Tibial artery (tissue), 4 donors: ENCODE results near the gene PRDM16.

Source experiments
- DNase-seq, 2 donors: peaks; one replicate each; pipeline ENCODE4 v3.0.0-alpha.2; 2019
- H3K27ac ChIP-seq, 2 donors: fragments of 200-600 bp; sonication (generic) in 1 of 2; 1 replicate in 1 of 2; 2 replicates in 1 of 2; pipeline ENCODE4 v1.5.1; 2018 to 2019; ENCODE audit warnings: mild to moderate bottlenecking in 1 of 2
- H3K27me3 ChIP-seq, 2 donors: fragments of 200-600 bp; sonication (generic) in 1 of 2; one replicate each; pipeline versions ENCODE4 v1.5.1 to v1.6.0; 2016 to 2019
- H3K36me3 ChIP-seq, 3 donors: fragments of 200-600 bp; sonication (generic) in 2 of 3; one replicate each; pipeline ENCODE4 v1.5.1; 2016 to 2019; ENCODE audit warnings: mild to moderate bottlenecking in 2 of 3
- H3K4me1 ChIP-seq, 4 donors: fragments of 200-600 bp; sonication (generic) in 2 of 4; 1 replicate in 3 of 4; 2 replicates in 1 of 4; pipeline ENCODE4 v1.5.1; 2016 to 2019
- H3K4me3 ChIP-seq, 2 donors: fragments of 200-600 bp; sonication (generic) in 1 of 2; 1 replicate in 1 of 2; 2 replicates in 1 of 2; pipeline ENCODE4 v1.5.1; 2018 to 2019; ENCODE audit warnings: mild to moderate bottlenecking in 2 of 2
- H3K9me3 ChIP-seq, 3 donors: fragments of 200-600 bp; sonication (generic) in 1 of 3; one replicate each; pipeline ENCODE4 v1.5.1; 2016 to 2019
- CTCF ChIP-seq, 2 experiments: fragments of 200-600 bp in 1 of 2; fragments of 450-650 bp in 1 of 2; IDR thresholded peaks; one replicate each; pipeline ENCODE4 v1.5.1; 2017 to 2019; ENCODE audit warnings: antibody characterized with exemption in 2 of 2, mild to moderate bottlenecking in 1 of 2, moderate library complexity in 1 of 2
- intact Hi-C: fragments of 100-400 bp; cut with DNase I; formaldehyde crosslinking; loops from one replicate; pipeline ENCODE4 v1.15.0; 2023; ENCODE audit warnings: low total_unique reads

Gene PRDM16

GRCh38 chr1:3193811-3194210, 124.8 kb downstream of the PRDM16 start:
- Histone ChIP-seq H3K36me3 (no peaks in the 10 kb centered on the region), H3K4me1 (peaks cover 0 to 97% (median 86%) of the 10 kb centered on the region in 4 donors), H3K4me3 (no peak overlapping the region), H3K9me3 (no peaks in the 10 kb centered on the region), H3K27me3 (no peaks in the 10 kb centered on the region), H3K27ac (peak overlapping the region; percentile 91 to 98)
- DNase-seq: peak; percentile 54 to 85
- intact Hi-C loops: loop anchor here (5.0 kb wide), 1 partner anchor 977 kb away; no protein-coding TSS in a partner anchor
- no peak for TF ChIP-seq CTCF (IDR thresholded peaks at IDR 0.05)

- intact Hi-C loops: loop anchor here (5.0 kb wide), 2 partner anchors 162 to 978 kb away; no protein-coding TSS in a partner anchor
- Histone ChIP-seq H3K9me3 (no peaks in the 10 kb centered on the region), H3K27ac (peak overlapping the region; percentile 91 to 98), H3K4me3 (peak overlapping the region; percentile 20 to 40), H3K36me3 (no peaks in the 10 kb centered on the region), H3K27me3 (no peaks in the 10 kb centered on the region), H3K4me1 (peaks cover 0 to 96% (median 79%) of the 10 kb centered on the region in 4 donors)
- peak; percentile 80 to 95 for DNase-seq
- no peak for TF ChIP-seq CTCF (IDR thresholded peaks at IDR 0.05)
These were observed 125.9 kb downstream of the PRDM16 start for GRCh38 chr1:3194760-3195479.

GRCh38 chr1:3195480-3195815, 126.4 kb downstream of the PRDM16 start:
- intact Hi-C loops: loop anchor here (5.0 kb wide), 1 partner anchor 162 kb away; no protein-coding TSS in a partner anchor
- H3K27ac ChIP-seq: peak overlapping the region; percentile 91 to 98
- no peaks in the 10 kb centered on the region for H3K27me3 ChIP-seq
- DNase-seq: peak; percentile 82 to 93
- H3K36me3 ChIP-seq: no peaks in the 10 kb centered on the region
- H3K9me3 ChIP-seq: no peaks in the 10 kb centered on the region
- no peak for TF ChIP-seq CTCF (IDR thresholded peaks at IDR 0.05)
- peaks cover 0 to 94% (median 75%) of the 10 kb centered on the region in 4 donors for H3K4me1 ChIP-seq
- no peak overlapping the region for H3K4me3 ChIP-seq

DNA sequence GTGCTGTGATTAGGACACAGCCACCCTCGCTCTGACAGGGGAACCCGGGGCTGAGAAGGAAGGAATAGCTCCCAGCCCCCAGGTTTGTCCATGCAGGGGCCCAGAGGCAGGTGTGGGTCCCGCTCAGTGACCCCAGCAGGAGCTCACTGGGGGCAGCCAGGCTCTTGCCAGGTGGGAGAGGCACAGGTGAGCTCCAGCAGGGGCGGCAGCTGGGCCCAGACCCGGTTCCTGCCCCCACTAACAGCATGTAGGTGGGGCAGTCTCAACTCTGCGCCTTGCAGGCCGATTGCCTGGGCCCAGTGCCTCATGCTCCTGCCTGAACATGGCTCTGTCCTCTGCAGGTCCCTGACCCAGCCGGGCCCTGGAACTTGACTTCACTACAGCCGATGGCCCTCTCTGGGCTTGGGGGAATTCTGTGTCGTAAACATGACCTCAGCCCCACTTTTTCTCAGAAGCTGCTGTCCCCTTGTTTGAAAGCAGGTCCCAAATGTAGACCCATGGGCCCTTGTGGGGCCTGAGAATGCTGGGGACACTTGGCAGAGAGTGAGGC, 127.0 kb downstream of the PRDM16 start:
- Histone ChIP-seq H3K27me3 (no peaks in the 10 kb centered on the region), H3K27ac (peak overlapping the region; percentile 91 to 98), H3K9me3 (no peaks in the 10 kb centered on the region), H3K4me1 (peaks cover 0 to 92% (median 69%) of the 10 kb centered on the region in 4 donors), H3K4me3 (no peak overlapping the region), H3K36me3 (no peaks in the 10 kb centered on the region)
- no peak for DNase-seq
- no peak for TF ChIP-seq CTCF (IDR thresholded peaks at IDR 0.05)
- intact Hi-C loops: loop anchor here (5.0 kb wide), 1 partner anchor 161 kb away; no protein-coding TSS in a partner anchor

- H3K4me1 ChIP-seq: peaks cover 0 to 92% (median 68%) of the 10 kb centered on the region in 4 donors
- no peaks in the 10 kb centered on the region for H3K36me3 ChIP-seq
- DNase-seq: no peak
- intact Hi-C loops: loop anchor here (5.0 kb wide), 1 partner anchor 161 kb away; no protein-coding TSS in a partner anchor
- peak overlapping the region; percentile 91 to 98 for H3K27ac ChIP-seq
- TF ChIP-seq CTCF (IDR thresholded peaks at IDR 0.05): no peak
- no peaks in the 10 kb centered on the region for H3K9me3 ChIP-seq
- no peaks in the 10 kb centered on the region for H3K27me3 ChIP-seq
- H3K4me3 ChIP-seq: no peak overlapping the region
These were observed 127.7 kb downstream of the PRDM16 start for GRCh38 chr1:3196577-3197245.
